ENCODE results near the gene IL4. TPM values are rescaled to one million over a fixed set of nuclear protein-coding genes. Genes with fewer than 3 reads are reported as not detected.

Gene IL4
- total and polyA plus RNA-seq, 2 donors from 2014 or later: not detected

DNA sequence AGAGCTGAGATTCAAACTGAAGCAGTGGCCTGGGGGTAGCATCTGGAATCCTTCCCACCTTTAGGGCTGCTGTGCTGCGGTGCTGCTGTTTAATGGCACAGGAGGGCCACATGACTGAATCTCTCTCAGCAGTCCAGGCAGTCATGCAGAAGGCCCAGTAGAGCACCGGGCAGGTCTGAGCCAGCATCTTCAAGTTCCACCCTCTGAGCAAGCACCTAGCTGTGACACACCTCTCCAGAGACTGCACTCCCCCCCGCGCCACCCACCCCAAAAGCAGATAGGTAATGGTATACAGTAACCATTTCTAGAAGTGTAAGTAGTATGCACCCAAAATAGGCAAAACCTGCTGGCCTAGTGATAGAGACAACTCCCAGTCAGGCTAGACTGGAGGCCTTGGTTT is 8.2 kb downstream of the IL4 start:
- no peaks in the 10 kb centered on the region for H3K4me1 ChIP-seq (ENCODE audit: control insufficient read depth in 2 of 3, insufficient read depth in 2 of 3, low read depth in 1 of 3, low read length in 3 of 3)
- no peak for DNase-seq
- H3K27me3 ChIP-seq (ENCODE audit: control insufficient read depth, insufficient read depth, low read length): no peaks in the 10 kb centered on the region
- TF ChIP-seq, protein P1, sequence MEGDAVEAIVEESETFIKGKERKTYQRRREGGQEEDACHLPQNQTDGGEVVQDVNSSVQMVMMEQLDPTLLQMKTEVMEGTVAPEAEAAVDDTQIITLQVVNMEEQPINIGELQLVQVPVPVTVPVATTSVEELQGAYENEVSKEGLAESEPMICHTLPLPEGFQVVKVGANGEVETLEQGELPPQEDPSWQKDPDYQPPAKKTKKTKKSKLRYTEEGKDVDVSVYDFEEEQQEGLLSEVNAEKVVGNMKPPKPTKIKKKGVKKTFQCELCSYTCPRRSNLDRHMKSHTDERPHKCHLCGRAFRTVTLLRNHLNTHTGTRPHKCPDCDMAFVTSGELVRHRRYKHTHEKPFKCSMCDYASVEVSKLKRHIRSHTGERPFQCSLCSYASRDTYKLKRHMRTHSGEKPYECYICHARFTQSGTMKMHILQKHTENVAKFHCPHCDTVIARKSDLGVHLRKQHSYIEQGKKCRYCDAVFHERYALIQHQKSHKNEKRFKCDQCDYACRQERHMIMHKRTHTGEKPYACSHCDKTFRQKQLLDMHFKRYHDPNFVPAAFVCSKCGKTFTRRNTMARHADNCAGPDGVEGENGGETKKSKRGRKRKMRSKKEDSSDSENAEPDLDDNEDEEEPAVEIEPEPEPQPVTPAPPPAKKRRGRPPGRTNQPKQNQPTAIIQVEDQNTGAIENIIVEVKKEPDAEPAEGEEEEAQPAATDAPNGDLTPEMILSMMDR (IDR thresholded peaks at IDR 0.05; ENCODE audit: borderline replicate concordance, extremely low read depth, insufficient read depth): no peak
- H3K36me3 ChIP-seq (ENCODE audit: control insufficient read depth in 2 of 3, insufficient read depth in 3 of 3, low read length in 3 of 3): no peaks in the 10 kb centered on the region
- H3K9ac ChIP-seq (ENCODE audit: low read length in 3 of 3): no peak overlapping the region
- intact Hi-C loops (cut with DNase I): no loop called here
- no peaks in the 10 kb centered on the region for H3K9me3 ChIP-seq (ENCODE audit: control insufficient read depth in 2 of 3, insufficient read depth in 1 of 3, low read length in 3 of 3)
- no peak overlapping the region for H3K4me3 ChIP-seq (ENCODE audit: low read length in 3 of 3)
- H3K27ac ChIP-seq (ENCODE audit: low read depth in 2 of 2, low read length in 2 of 2): no peak overlapping the region
- no peak for FAIRE-seq

DNA sequence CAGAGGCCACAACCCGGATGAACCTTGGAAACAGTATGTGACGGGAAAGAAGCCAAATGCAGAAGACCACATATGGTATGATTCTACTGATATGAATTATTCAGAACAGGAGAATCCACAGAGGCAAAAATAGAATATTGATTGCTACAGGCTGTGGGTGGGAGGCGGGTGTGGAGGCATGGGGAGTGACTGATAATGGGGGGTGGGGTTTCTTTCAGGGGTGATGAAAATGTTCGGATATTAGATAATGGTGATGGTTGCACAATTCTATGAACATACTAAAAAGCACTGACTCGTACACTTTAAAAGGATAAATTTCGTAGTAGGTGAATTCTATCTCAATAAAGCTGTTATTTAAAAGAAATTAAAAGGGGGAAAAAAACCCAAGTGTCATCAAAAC is 10.7 kb downstream of the IL4 start:
- no peak for FAIRE-seq
- Histone ChIP-seq H3K36me3 (ENCODE audit: control insufficient read depth in 2 of 3, insufficient read depth in 3 of 3, low read length in 3 of 3) (no peaks in the 10 kb centered on the region), H3K4me1 (ENCODE audit: control insufficient read depth in 2 of 3, insufficient read depth in 2 of 3, low read depth in 1 of 3, low read length in 3 of 3) (no peaks in the 10 kb centered on the region), H3K9ac (ENCODE audit: low read length in 3 of 3) (no peak overlapping the region), H3K27ac (ENCODE audit: low read depth in 2 of 2, low read length in 2 of 2) (no peak overlapping the region), H3K9me3 (ENCODE audit: control insufficient read depth in 2 of 3, insufficient read depth in 1 of 3, low read length in 3 of 3) (no peaks in the 10 kb centered on the region), H3K27me3 (ENCODE audit: control insufficient read depth, insufficient read depth, low read length) (no peaks in the 10 kb centered on the region), H3K4me3 (ENCODE audit: low read length in 3 of 3) (no peak overlapping the region)
- DNase-seq: no peak
- TF ChIP-seq, protein P1 (IDR thresholded peaks at IDR 0.05; ENCODE audit: borderline replicate concordance, extremely low read depth, insufficient read depth): no peak
- intact Hi-C loops (cut with DNase I): no loop called here

DNA sequence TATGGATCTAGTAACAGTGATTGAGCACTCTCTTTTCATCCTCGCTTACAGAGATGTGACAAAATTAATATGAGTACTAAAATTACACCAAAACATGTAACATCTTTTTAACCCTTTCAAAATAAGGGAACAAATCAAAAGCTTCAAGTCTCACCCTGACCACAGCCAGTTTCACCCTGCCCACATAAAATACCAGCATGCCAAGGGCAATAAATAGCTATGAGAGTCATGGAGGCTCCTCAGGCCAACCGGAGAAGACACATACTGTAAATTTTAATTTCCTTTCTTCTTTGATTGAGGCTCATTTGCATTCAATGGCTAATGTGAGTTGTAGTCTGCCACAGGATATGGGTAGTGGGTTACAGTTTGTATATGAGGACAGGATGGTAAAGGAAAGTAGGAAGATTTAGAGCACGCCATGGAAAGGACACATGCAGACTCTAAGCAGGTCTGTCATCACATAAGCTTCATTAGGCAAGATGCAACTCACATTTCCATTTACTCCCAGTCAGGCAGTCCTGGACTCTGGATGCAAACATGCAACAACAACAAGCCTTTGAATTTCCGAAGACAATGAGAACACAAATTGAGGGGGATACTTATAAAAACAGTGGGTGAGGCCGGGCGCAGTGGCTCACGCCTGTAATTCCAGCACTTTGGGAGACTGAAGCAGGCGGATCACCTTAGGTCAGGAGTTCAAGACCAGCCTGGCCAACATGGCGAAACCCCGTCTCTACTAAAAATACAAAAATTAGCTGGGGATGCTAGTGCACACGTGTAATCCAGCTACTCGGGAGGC is 11.3 kb downstream of the IL4 start:
- Histone ChIP-seq H3K4me3 (ENCODE audit: low read length in 3 of 3) (no peak overlapping the region), H3K27ac (ENCODE audit: low read depth in 2 of 2, low read length in 2 of 2) (no peak overlapping the region), H3K4me1 (ENCODE audit: control insufficient read depth in 2 of 3, insufficient read depth in 2 of 3, low read depth in 1 of 3, low read length in 3 of 3) (no peaks in the 10 kb centered on the region), H3K27me3 (ENCODE audit: control insufficient read depth, insufficient read depth, low read length) (no peaks in the 10 kb centered on the region), H3K9me3 (ENCODE audit: control insufficient read depth in 2 of 3, insufficient read depth in 1 of 3, low read length in 3 of 3) (no peaks in the 10 kb centered on the region), H3K36me3 (ENCODE audit: control insufficient read depth in 2 of 3, insufficient read depth in 3 of 3, low read length in 3 of 3) (no peaks in the 10 kb centered on the region), H3K9ac (ENCODE audit: low read length in 3 of 3) (no peak overlapping the region)
- DNase-seq (no peak), FAIRE-seq (no peak)
- intact Hi-C loops (cut with DNase I): no loop called here
- TF ChIP-seq, protein P1 (IDR thresholded peaks at IDR 0.05; ENCODE audit: borderline replicate concordance, extremely low read depth, insufficient read depth): no peak
